K562 (cell line): ENCODE data around the gene CXCL16. TPM values are rescaled to one million over a fixed set of nuclear protein-coding genes. Genes with fewer than 3 reads are reported as not detected.

Experiments used
- ATAC-seq: fragments of 200-7000 bp; cut with Tn5 transposase; 3 replicates; pipeline ENCODE4 v1.9.1; 2020; ENCODE audit warnings: moderate library complexity
- BruUV-seq: library from RNA; stranded (reverse); fragments of 400-500 nt; replicated peaks from 2 replicates; lab custom pipeline; 2021; lab: Mats Ljungman, UMichigan
- CTCF ChIA-PET: fragments of 300-600 bp; formaldehyde crosslinking; extraction: SDS; loops from one replicate; lab custom pipeline; 2021; ENCODE audit warnings: low intra/inter-chr PET ratio; lab: Yijun Ruan, JAX
- POLR2A ChIA-PET: fragments of 300-600, 350-650 bp; sonication (Branson Sonifier 250); formaldehyde crosslinking; extraction: SDS; loops from one replicate; lab custom pipeline; 2021; ENCODE audit warnings: antibody characterized with exemption, inconsistent platforms; lab: Yijun Ruan, JAX
- DNase-seq, 4 experiments: peaks; one replicate each; pipeline versions ENCODE4 v3.0.0 to v3.0.0-alpha.2; 2011 to 2018; ENCODE audit warnings: low spot score in 3 of 4, mixed read lengths in 3 of 4; ENCODE audit errors: extremely low read depth in 1 of 4
- FAIRE-seq: peaks from 2 replicates; lab custom pipeline; 2011; peaks lifted over from hg19 to GRCh38; lab: Jason Lieb, UNC
- H2AFZ ChIP-seq: 2 replicates; pipeline ENCODE4 v1.6.0; 2011; ENCODE audit warnings: low read depth, low read length, control low read depth, inconsistent platforms
- H3K27ac ChIP-seq: fragments of 200-600 bp; 3 replicates; pipeline ENCODE4 v1.8.0; 2011; ENCODE audit warnings: low read depth, mild to moderate bottlenecking, control low read depth, inconsistent platforms, low read length, moderate library complexity, mixed read lengths; ENCODE audit errors: extremely low read depth
- H3K27me3 ChIP-seq, 2 experiments: fragments of 300-600 bp in 1 of 2; 2 replicates in 1 of 2; 3 replicates in 1 of 2; pipeline versions ENCODE4 v1.6.0 to v1.8.0; 2011; ENCODE audit warnings: inconsistent platforms in 2 of 2, low read length in 2 of 2, mild to moderate bottlenecking in 1 of 2, mixed read lengths in 1 of 2, moderate library complexity in 1 of 2; ENCODE audit not compliant: control insufficient read depth in 2 of 2, insufficient read depth in 2 of 2
- H3K36me3 ChIP-seq: fragments of 300-600 bp; 3 replicates; pipeline ENCODE4 v1.8.0; 2011; ENCODE audit warnings: mild to moderate bottlenecking, low read length, inconsistent platforms; ENCODE audit not compliant: control insufficient read depth, insufficient read depth
- H3K4me1 ChIP-seq, 2 experiments: fragments of 200-600 bp in 1 of 2; replicated peaks in 1 of 2; 2 replicates in 1 of 2; 3 replicates in 1 of 2; pipeline versions ENCODE4 v1.5.1 to v1.8.0; 2011; ENCODE audit warnings: inconsistent platforms in 2 of 2, low read length in 2 of 2, mild to moderate bottlenecking in 1 of 2, mixed read lengths in 1 of 2, moderate library complexity in 1 of 2; ENCODE audit not compliant: control insufficient read depth in 2 of 2, insufficient read depth in 2 of 2
- H3K4me2 ChIP-seq: 2 replicates; pipeline ENCODE4 v1.6.1; 2011; ENCODE audit warnings: low read length, control low read depth, inconsistent platforms, mixed read lengths; ENCODE audit not compliant: insufficient read depth
- H3K4me3 ChIP-seq: fragments of 200-600 bp; sonication (generic), shearing (Covaris generic); 2 replicates; pipeline ENCODE4 v1.5.1; 2016; ENCODE audit warnings: control low read depth, inconsistent platforms
- H3K79me2 ChIP-seq: fragments of 200-600 bp; 3 replicates; pipeline ENCODE4 v1.8.0; 2011; ENCODE audit warnings: low read length, inconsistent platforms; ENCODE audit not compliant: control insufficient read depth, insufficient read depth
- H3K9ac ChIP-seq, 2 experiments: 2 replicates each; pipeline versions ENCODE4 v1.6.0 to v1.6.1; 2011; ENCODE audit warnings: low read depth in 2 of 2, low read length in 2 of 2, control low read depth in 1 of 2, inconsistent platforms in 1 of 2, mild to moderate bottlenecking in 1 of 2, mixed read lengths in 1 of 2; ENCODE audit not compliant: insufficient read depth in 1 of 2
- H3K9me1 ChIP-seq: one replicate; pipeline ENCODE4 v1.6.0; 2011; ENCODE audit warnings: inconsistent platforms, mild to moderate bottlenecking, low read length, moderate library complexity; ENCODE audit not compliant: control insufficient read depth, insufficient read depth
- H3K9me3 ChIP-seq: replicated peaks from 2 replicates; pipeline ENCODE4 v1.5.1; 2011; ENCODE audit warnings: low read depth, low read length, inconsistent platforms; ENCODE audit not compliant: control insufficient read depth, insufficient read depth
- H4K20me1 ChIP-seq: replicated peaks from 2 replicates; pipeline ENCODE4 v1.6.1; 2011; ENCODE audit warnings: low read length, inconsistent platforms, mixed read lengths; ENCODE audit not compliant: control insufficient read depth, insufficient read depth
- ADNP ChIP-seq: fragments of 200-800 bp; sonication (Bioruptor generic); IDR thresholded peaks from 2 replicates; pipeline ENCODE4 v1.6.1; 2016; ENCODE audit warnings: missing genetic modification characterization, missing compliant biosample characterization
- ASH1L ChIP-seq: fragments of 450-650 bp; IDR thresholded peaks from 2 replicates; pipeline ENCODE4 v1.6.1; 2018; ENCODE audit warnings: borderline replicate concordance, mild to moderate bottlenecking, low read depth; ENCODE audit not compliant: partially characterized antibody
- CHD2 ChIP-seq: IDR thresholded peaks from 2 replicates; pipeline ENCODE4 v1.6.1; 2011; ENCODE audit warnings: low read depth, low read length
- E4F1 ChIP-seq: fragments of 250-450 bp; sonication (Bioruptor Pico); IDR thresholded peaks from 2 replicates; pipeline ENCODE4 v1.5.0; 2021; ENCODE audit warnings: mild to moderate bottlenecking, borderline replicate concordance
- EZH2 ChIP-seq: IDR thresholded peaks from 2 replicates; pipeline ENCODE4 v1.6.1; 2012; ENCODE audit warnings: low read depth, mild to moderate bottlenecking, inconsistent platforms, low read length, borderline replicate concordance
- FOXM1 ChIP-seq, 2 experiments: fragments of 450-650 bp in 1 of 2; sonication (generic) in 1 of 2; formaldehyde crosslinking in 1 of 2; IDR thresholded peaks; 2 replicates each; pipeline versions ENCODE4 v1.6.1 to v1.9.0; 2017 to 2022; ENCODE audit warnings: low read depth in 2 of 2, mild to moderate bottlenecking in 2 of 2, missing genetic modification reagents in 1 of 2, moderate library complexity in 1 of 2
- GABPA ChIP-seq: fragments of 200-800 bp; sonication (Bioruptor generic); conservative IDR thresholded peaks from 2 replicates; pipeline ENCODE4 v1.6.1; 2016; ENCODE audit warnings: low read depth, missing genetic modification characterization, missing compliant biosample characterization
- HNRNPK ChIP-seq: fragments of 200-400 bp; formaldehyde crosslinking; IDR thresholded peaks from one replicate; pipeline ENCODE4 v1.6.1; 2018; ENCODE audit warnings: mild to moderate bottlenecking, low read depth, low read length; ENCODE audit not compliant: poor library complexity, severe bottlenecking
- IRF2 ChIP-seq: sonication (generic); formaldehyde crosslinking; IDR thresholded peaks from 2 replicates; pipeline ENCODE4 v1.8.1; 2022; ENCODE audit warnings: mild to moderate bottlenecking, missing genetic modification reagents
- MAZ ChIP-seq, 2 experiments: fragments of 450-650 bp in 1 of 2; sonication (generic) in 1 of 2; formaldehyde crosslinking; IDR thresholded peaks in 1 of 2; conservative IDR thresholded peaks in 1 of 2; 2 replicates each; pipeline versions ENCODE4 v1.4.0 to v1.5.0; 2020; ENCODE audit warnings: mild to moderate bottlenecking in 1 of 2, missing genetic modification reagents in 1 of 2
- NFYB ChIP-seq: IDR thresholded peaks from 2 replicates; pipeline ENCODE4 v1.6.1; 2011; ENCODE audit warnings: mild to moderate bottlenecking, moderate library complexity; ENCODE audit not compliant: insufficient read length; ENCODE audit errors: extremely low read depth
- NRF1 ChIP-seq, 2 experiments: fragments of 450-650 bp; IDR thresholded peaks in 1 of 2; conservative IDR thresholded peaks in 1 of 2; 2 replicates each; pipeline ENCODE4 v1.6.1; 2014; ENCODE audit warnings: mild to moderate bottlenecking in 2 of 2
- RBM25 ChIP-seq: fragments of 200-400 bp; formaldehyde crosslinking; IDR thresholded peaks from 2 replicates; pipeline ENCODE4 v1.6.1; 2018; ENCODE audit warnings: low read length, low read depth, moderate library complexity; ENCODE audit not compliant: severe bottlenecking
- ZC3H4 ChIP-seq: sonication (generic); formaldehyde crosslinking; IDR thresholded peaks from 2 replicates; pipeline ENCODE4 v1.9.0; 2021; ENCODE audit warnings: missing genetic modification reagents, borderline replicate concordance
- ZNF3 ChIP-seq: fragments of 250-450 bp; sonication (Bioruptor Pico); IDR thresholded peaks from 2 replicates; pipeline ENCODE4 v1.5.0; 2021; ENCODE audit warnings: mild to moderate bottlenecking, moderate library complexity
- ZNF316 ChIP-seq: fragments of 450-650 bp; IDR thresholded peaks from 2 replicates; pipeline ENCODE4 v1.6.1; 2016
- WGBS: fragments of 100-300 bp; shearing (Covaris generic); methylation state at CpG from one replicate; pipeline ENCODE4 v1.1.6; 2016; ENCODE audit warnings: low coverage, mixed read lengths; ENCODE audit not compliant: insufficient coverage; ENCODE audit errors: missing lambda C conversion rate; 5-methylcytosine and 5-hydroxymethylcytosine counted together
- in situ Hi-C: fragments of 300-500 bp; cut with MboI; formaldehyde crosslinking; loops from 4 replicates; pipeline ENCODE4 v1.15.0; 2018; ENCODE audit warnings: inconsistent platforms, mixed read lengths
- intact Hi-C: fragments of 100-400 bp; cut with micrococcal nuclease; formaldehyde crosslinking; loops from 2 replicates; pipeline ENCODE4 v1.14.2; 2022
- polyA plus RNA-seq, 8 experiments: library from polyadenylated mRNA; depleted of rRNA in 4 of 8; stranded (reverse) in 5 of 8; unstranded in 3 of 8; fragments of >200 nt; fragmentation: Nextera tagmentation in 2 of 8; fragmentation: Illumina TruSeq in 1 of 8; extraction: Ambion mirVana in 2 of 8; extraction: Trizol in 1 of 8; gene quantifications; 2 replicates each; pipeline versions ENCODE4 v1.2.1 to v1.2.3, GENCODE V29; 2011 to 2014; ENCODE audit warnings: inconsistent platforms in 1 of 8, missing spikeins in 1 of 8
- total RNA-seq, 7 experiments: library from RNA; depleted of rRNA in 6 of 7; stranded (reverse); fragments of >200 nt in 6 of 7; fragmentation: Illumina TruSeq in 2 of 7; extraction: Trizol in 2 of 7; gene quantifications; 2 replicates each; pipeline versions ENCODE4 v1.2.1 to v1.2.3, GENCODE V29; 2011 to 2021; ENCODE audit warnings: low replicate concordance in 1 of 7

CXCL16 gene
- total and polyA plus RNA-seq, 9 of the 15 experiments (the other 6 are each of a cell fraction or from before 2014, with no cell fraction given), result 0.05 to 0.68 (median 0.22) TPM; not detected in 2

- peak; percentile 91 to 96 for TF ChIP-seq MAZ (CRISPR knock-in tag; conservative IDR thresholded peaks at IDR 0.05 in 1 of 2, IDR thresholded peaks at IDR 0.05 in 1 of 2)
- no peak for TF ChIP-seq ZC3H4 (CRISPR knock-in tag)
- TF ChIP-seq NRF1 (conservative IDR thresholded peaks at IDR 0.05 in 1 of 2, IDR thresholded peaks at IDR 0.05 in 1 of 2), result peak; percentile 93
- no peak for TF ChIP-seq FOXM1 (IDR thresholded peaks at IDR 0.05; ENCODE audit: low read depth)
- peak; percentile 16; the same call in 1 of the 2 replicates for TF ChIP-seq FOXM1 (CRISPR knock-in tag; IDR thresholded peaks at IDR 0.05; ENCODE audit: low read depth)
Observed at GRCh38 chr17:4709794-4710692, 29.7 kb downstream of the CXCL16 start, which contains the start of gene ARRB2 (continued).

GRCh38 chr17:4708436-4708835, 31.3 kb downstream of the CXCL16 start:
- Histone ChIP-seq H3K9me3 (no peaks in the 10 kb centered on the region), H3K9ac (no peak overlapping the region), H2AFZ (no peak overlapping the region), H3K4me1 (peaks cover 7 to 26% of the 10 kb centered on the region in 2 experiments; a peak in 4 of 5 replicates), H3K4me2 (no peak overlapping the region; the same call in 1 of the 2 replicates), H3K4me3 (no peak overlapping the region), H3K27me3 (no peaks in the 10 kb centered on the region), H4K20me1 (0 out of 2 replicates have a peak, but pooled peaks cover 4% of the 10 kb centered on the region), H3K9me1 (no peaks in the 10 kb centered on the region), H3K27ac (no peak overlapping the region), H3K36me3 (no peaks in the 10 kb centered on the region), H3K79me2 (peaks cover 15% of the 10 kb centered on the region)
- 68% methylated on average over 5 of the region's 8 CpGs for WGBS
- POLR2A ChIA-PET, result interaction anchor here (0.6 kb wide), 1 partner anchor 63 kb away, joined by 3 read pairs; no protein-coding TSS in a partner anchor
- CTCF ChIA-PET, result interaction anchor here (0.7 kb wide), 1 partner anchor 180 kb away, joined by 3 read pairs; no protein-coding TSS in a partner anchor
- intact Hi-C loops, result loop anchor here (10.0 kb wide), 1 partner anchor 144 kb away; the partner anchor contains the start of gene GGT6
- no TSS peak for BruUV-seq
- DNase-seq (peak in 1 of 4 experiments; percentile 38), ATAC-seq (no peak), FAIRE-seq (no peak)
- in situ Hi-C loops, result no loop called here
- TF ChIP-seq E4F1 (no peak), CHD2 (no peak), ZNF316 (0 out of 2 replicates have a peak, but pooled peaks have one; percentile 7), EZH2 (no peak), NFYB (peak; percentile 86), GABPA (no peak), RBM25 (peak; percentile 31), ZNF3 (no peak), IRF2 (CRISPR knock-in tag) (no peak), ADNP (tag) (no peak), HNRNPK (no peak), ASH1L (peak; percentile 35)
